Right atrium auricular region (tissue), 2 donors: Measurements from ENCODE around the gene GET3. TPM values are rescaled to one million over a fixed set of nuclear protein-coding genes. Genes with fewer than 3 reads are reported as not detected.
"Not testable (repeated sequence)": the region's sequence is repeated elsewhere in the genome, so short reads cannot be mapped to it uniquely, and the experiment has no call there.

Experiments used
- DNase-seq: peaks from one replicate; pipeline ENCODE4 v3.0.0-alpha.2; 2019; ENCODE audit warnings: low spot score
- H3K27ac ChIP-seq, 2 donors: fragments of 200-600 bp; sonication (generic); 1 replicate in 1 of 2; 2 replicates in 1 of 2; pipeline ENCODE4 v1.5.1; 2016 to 2019
- H3K27me3 ChIP-seq, 2 donors: fragments of 200-600 bp; sonication (generic); one replicate each; pipeline versions ENCODE4 v1.5.1 to v1.6.0; 2017 to 2019
- H3K36me3 ChIP-seq: fragments of 200-600 bp; sonication (generic); one replicate; pipeline ENCODE4 v1.5.1; 2016
- H3K4me1 ChIP-seq, 2 donors: fragments of 200-600 bp; sonication (generic); one replicate each; pipeline versions ENCODE4 v1.5.1 to v1.6.0; 2017 to 2019
- H3K4me3 ChIP-seq, 2 donors: fragments of 200-600 bp; sonication (generic); 1 replicate in 1 of 2; 2 replicates in 1 of 2; pipeline ENCODE4 v1.5.1; 2017 to 2019; ENCODE audit warnings: mild to moderate bottlenecking in 1 of 2, moderate library complexity in 1 of 2
- H3K9me3 ChIP-seq, 2 donors: fragments of 200-600 bp; sonication (generic); one replicate each; pipeline ENCODE4 v1.5.1; 2019
- CTCF ChIP-seq, 2 donors: fragments of 200-600 bp; sonication (generic); IDR thresholded peaks; one replicate each; pipeline ENCODE4 v1.5.1; 2019; ENCODE audit warnings: antibody characterized with exemption in 2 of 2
- total RNA-seq, 2 donors: library from RNA; depleted of rRNA; stranded (reverse); fragments of >200 nt; gene quantifications; one replicate each; pipeline ENCODE4 v1.1.0, GENCODE V29; 2016

The GET3 gene
- total RNA-seq, 2 donors from 2014 or later = 44.6 to 55.1 TPM

- TF ChIP-seq CTCF (IDR thresholded peaks at IDR 0.05) = no peak
- peaks cover 0 to 19% of the 10 kb centered on the region in 2 donors for H3K4me1 ChIP-seq
- no peaks in the 10 kb centered on the region for H3K9me3 ChIP-seq
- H3K27me3 ChIP-seq = no peaks in the 10 kb centered on the region
- no peak overlapping the region for H3K4me3 ChIP-seq
- H3K27ac ChIP-seq = no peak overlapping the region
- peaks cover 2% of the 10 kb centered on the region for H3K36me3 ChIP-seq
- no peak for DNase-seq
Measured at GRCh38 chr19:12695096-12695495, 42.2 kb upstream of the GET3 start.

GRCh38 chr19:12695514-12695913, 41.8 kb upstream of the GET3 start:
- Histone ChIP-seq H3K9me3 (no peaks in the 10 kb centered on the region), H3K27ac (no peak overlapping the region), H3K4me1 (peaks cover 0 to 19% of the 10 kb centered on the region in 2 donors), H3K36me3 (peaks cover 6% of the 10 kb centered on the region), H3K27me3 (no peaks in the 10 kb centered on the region), H3K4me3 (peak overlapping the region in 1 of 2 donors; percentile 78)
- no peak for TF ChIP-seq CTCF (IDR thresholded peaks at IDR 0.05)
- no peak for DNase-seq

GRCh38 chr19:12695997-12696365, 41.3 kb upstream of the GET3 start:
- Histone ChIP-seq H3K4me1 (peaks cover 0 to 19% of the 10 kb centered on the region in 2 donors), H3K27me3 (no peaks in the 10 kb centered on the region), H3K9me3 (no peaks in the 10 kb centered on the region), H3K4me3 (peak overlapping the region; percentile 53 to 78), H3K27ac (peak overlapping the region in 1 of 2 donors; percentile 81), H3K36me3 (peaks cover 11% of the 10 kb centered on the region)
- no peak for TF ChIP-seq CTCF (IDR thresholded peaks at IDR 0.05)
- DNase-seq = no peak

GRCh38 chr19:12696366-12697335, 40.6 kb upstream of the GET3 start, which contains the start of gene FBXW9:
Gene FBXW9, minus strand, starts transcription at chr19:12696631. Its CDS starts 50 bp downstream, at chr19:12696581.
- peak within 1 kb of the TSS; percentile 53 to 78 for H3K4me3 ChIP-seq
- peaks cover 0 to 19% of the 10 kb centered on the region in 2 donors for H3K4me1 ChIP-seq
- peaks cover 18% of the 10 kb centered on the region for H3K36me3 ChIP-seq
- peak within 1 kb of the TSS; percentile 81 to 88 for H3K27ac ChIP-seq
- DNase-seq = peak; percentile 99
- H3K9me3 ChIP-seq = no peaks in the 10 kb centered on the region
- no peak for TF ChIP-seq CTCF (IDR thresholded peaks at IDR 0.05)
- no peaks in the 10 kb centered on the region for H3K27me3 ChIP-seq

- Histone ChIP-seq H3K36me3 (peaks cover 25% of the 10 kb centered on the region), H3K4me1 (peaks cover 0 to 19% of the 10 kb centered on the region in 2 donors)
- H3K27ac ChIP-seq, H3K9me3 ChIP-seq, H3K4me3 ChIP-seq, DNase-seq, H3K27me3 ChIP-seq: not testable (repeated sequence)
Measured at GRCh38 chr19:12697425-12697824, 39.9 kb upstream of the GET3 start.

GRCh38 chr19:12698138-12698537, 39.2 kb upstream of the GET3 start:
- DNase-seq = no peak
- Histone ChIP-seq H3K27me3 (no peaks in the 10 kb centered on the region), H3K27ac (no peak overlapping the region), H3K36me3 (peaks cover 32% of the 10 kb centered on the region), H3K4me3 (no peak overlapping the region), H3K4me1 (peaks cover 0 to 19% of the 10 kb centered on the region in 2 donors), H3K9me3 (no peaks in the 10 kb centered on the region)
- no peak for TF ChIP-seq CTCF (IDR thresholded peaks at IDR 0.05)
